OCI-LY7 (cell line): ENCODE data around the gene CLP1. TPM values are rescaled to one million over a fixed set of nuclear protein-coding genes. Genes with fewer than 3 reads are reported as not detected.

Experiments
- BruUV-seq: library from RNA; stranded (reverse); fragments of 400-500 nt; replicated peaks from 2 replicates; lab custom pipeline; 2021; lab: Mats Ljungman, UMichigan
- CTCF ChIA-PET: fragments of 300-600 bp; sonication (Branson Sonifier 250); formaldehyde crosslinking; loops from one replicate; lab custom pipeline; 2022; ENCODE audit warnings: antibody characterized with exemption; ENCODE audit not compliant: unreplicated experiment; lab: Charles Lee
- POLR2A ChIA-PET: fragments of 300-600 bp; sonication (Branson Sonifier 250); formaldehyde crosslinking; loops from one replicate; lab custom pipeline; 2022; ENCODE audit warnings: antibody characterized with exemption; lab: Charles Lee
- DNase-seq: peaks from one replicate; pipeline ENCODE4 v3.0.0-alpha.2; 2015; ENCODE audit warnings: low spot score
- H2AFZ ChIP-seq: fragments of 200-600 bp; sonication (generic), shearing (Covaris generic); 2 replicates; pipeline ENCODE4 v1.6.1; 2014; ENCODE audit warnings: mild to moderate bottlenecking, antibody characterized with exemption, low read length, moderate library complexity
- H3K27ac ChIP-seq: fragments of 200-600 bp; sonication (generic); 2 replicates; pipeline ENCODE4 v1.5.1; 2014; ENCODE audit warnings: mixed run types, low read depth, mild to moderate bottlenecking, moderate library complexity, low read length, inconsistent platforms; ENCODE audit not compliant: poor library complexity, severe bottlenecking
- H3K36me3 ChIP-seq: fragments of 200-600 bp; sonication (generic); 2 replicates; pipeline ENCODE4 v1.6.1; 2014; ENCODE audit warnings: mild to moderate bottlenecking, antibody characterized with exemption, low read length, moderate library complexity, mixed read lengths; ENCODE audit not compliant: insufficient read depth
- H3K4me1 ChIP-seq: fragments of 200-600 bp; sonication (generic); 2 replicates; pipeline ENCODE4 v1.5.1; 2014; ENCODE audit warnings: mild to moderate bottlenecking, low read length; ENCODE audit not compliant: insufficient read depth, poor library complexity, severe bottlenecking
- H3K4me2 ChIP-seq: fragments of 200-600 bp; sonication (generic); 2 replicates; pipeline ENCODE4 v1.6.1; 2014; ENCODE audit warnings: mild to moderate bottlenecking, low read length
- H3K4me3 ChIP-seq: fragments of 200-600 bp; sonication (generic); 2 replicates; pipeline ENCODE4 v1.5.1; 2014; ENCODE audit warnings: mild to moderate bottlenecking, low read depth, low read length; ENCODE audit not compliant: poor library complexity, severe bottlenecking
- H3K79me2 ChIP-seq: fragments of 200-600 bp; sonication (generic); 2 replicates; pipeline ENCODE4 v1.6.1; 2016; ENCODE audit warnings: low read depth, mild to moderate bottlenecking, low read length, moderate library complexity, mixed read lengths; ENCODE audit not compliant: insufficient read depth
- H3K9me2 ChIP-seq: fragments of 200-600 bp; sonication (generic); 2 replicates; pipeline ENCODE4 v1.6.1; 2016; ENCODE audit warnings: mild to moderate bottlenecking, low read length, mixed read lengths; ENCODE audit not compliant: insufficient read depth
- H3K9me3 ChIP-seq: fragments of 200-600 bp; sonication (generic); 2 replicates; pipeline ENCODE4 v1.6.1; 2014; ENCODE audit warnings: mild to moderate bottlenecking, mixed run types, low read length, mixed read lengths
- H4K20me1 ChIP-seq: fragments of 200-600 bp; sonication (generic); 2 replicates; pipeline ENCODE4 v1.6.1; 2014; ENCODE audit warnings: mild to moderate bottlenecking, antibody characterized with exemption, low read length, moderate library complexity, mixed read lengths; ENCODE audit not compliant: insufficient read depth
- CTCF ChIP-seq: fragments of 200-600 bp; sonication (generic); conservative IDR thresholded peaks from 2 replicates; pipeline ENCODE4 v1.5.1; 2014; ENCODE audit warnings: mild to moderate bottlenecking, antibody characterized with exemption, low read length, moderate library complexity, mixed read lengths
- EZH2phosphoT487 ChIP-seq: fragments of 200-600 bp; sonication (generic); IDR thresholded peaks from 2 replicates; pipeline ENCODE4 v1.6.1; 2018; ENCODE audit warnings: low read depth, borderline replicate concordance, mild to moderate bottlenecking, mixed run types, antibody characterized with exemption, low read length, moderate library complexity, mixed read lengths
- intact Hi-C: fragments of 100-400 bp; cut with micrococcal nuclease; formaldehyde crosslinking; loops from one replicate; pipeline ENCODE4 v1.10.0; 2022; ENCODE audit not compliant: unreplicated experiment
- total RNA-seq, 2 experiments: library from RNA; depleted of rRNA in 1 of 2; stranded (reverse); fragments of >200 nt in 1 of 2; shearing (Covaris generic) in 1 of 2; gene quantifications; 2 replicates each; pipeline ENCODE4 v1.2.3, GENCODE V29; 2014 to 2022

CLP1 gene
- total RNA-seq, 2 experiments from 2014 or later = 18.5 to 20.8 TPM

- Histone ChIP-seq H3K36me3 (no peaks in the 10 kb centered on the region), H4K20me1 (no peaks in the 10 kb centered on the region), H2AFZ (no peak overlapping the region), H3K79me2 (no peaks in the 10 kb centered on the region), H3K9me3 (peaks cover 17% of the 10 kb centered on the region), H3K4me1 (no peaks in the 10 kb centered on the region), H3K4me2 (no peak overlapping the region), H3K27ac (no peak overlapping the region), H3K4me3 (no peak overlapping the region), H3K9me2 (no peaks in the 10 kb centered on the region)
- TF ChIP-seq CTCF = no peak
- DNase-seq = no peak
- BruUV-seq = no TSS peak
- intact Hi-C loops = no loop called here
- POLR2A ChIA-PET = interaction anchor here (0.7 to 1.5 kb wide), 2 partner anchors 16 to 189 kb away, joined by 3 read pairs; no protein-coding TSS in a partner anchor
- CTCF ChIA-PET = no interaction called here
Measured at GRCh38 chr11:57618438-57618837, 39.1 kb upstream of the CLP1 start.

DNA sequence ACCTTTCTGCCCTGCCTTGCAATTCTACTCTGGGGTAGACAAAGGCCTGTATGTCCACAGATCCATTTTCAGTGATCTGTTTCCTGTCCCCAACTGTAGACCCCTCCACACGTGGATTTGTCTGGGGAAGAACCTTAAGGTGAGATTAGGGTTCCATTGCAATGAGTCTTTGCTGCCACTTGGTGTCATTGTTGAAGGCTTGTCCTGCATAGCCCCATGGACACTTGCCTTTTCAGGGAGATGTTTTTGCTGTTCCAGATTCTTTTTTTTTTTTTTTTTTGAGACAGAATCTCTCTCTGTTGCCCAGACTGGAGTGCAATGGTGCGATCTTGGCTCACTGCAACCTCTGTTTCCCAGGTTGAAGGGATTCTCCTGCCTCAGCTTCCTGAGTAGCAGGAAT is 38.2 kb upstream of the CLP1 start:
- TF ChIP-seq EZH2phosphoT487 = no peak
- peak; percentile 58 for TF ChIP-seq CTCF
- Histone ChIP-seq H4K20me1 (no peaks in the 10 kb centered on the region), H2AFZ (no peak overlapping the region), H3K79me2 (no peaks in the 10 kb centered on the region), H3K27ac (no peak overlapping the region), H3K4me3 (no peak overlapping the region), H3K4me1 (no peaks in the 10 kb centered on the region), H3K9me3 (peaks cover 17% of the 10 kb centered on the region), H3K36me3 (no peaks in the 10 kb centered on the region), H3K9me2 (no peaks in the 10 kb centered on the region), H3K4me2 (no peak overlapping the region)
- POLR2A ChIA-PET = interaction anchor here (0.7 kb wide), 1 partner anchor 189 kb away, joined by 3 read pairs; no protein-coding TSS in a partner anchor
- BruUV-seq = no TSS peak
- DNase-seq = peak; percentile 11
- intact Hi-C loops = no loop called here
- CTCF ChIA-PET = no interaction called here

DNA sequence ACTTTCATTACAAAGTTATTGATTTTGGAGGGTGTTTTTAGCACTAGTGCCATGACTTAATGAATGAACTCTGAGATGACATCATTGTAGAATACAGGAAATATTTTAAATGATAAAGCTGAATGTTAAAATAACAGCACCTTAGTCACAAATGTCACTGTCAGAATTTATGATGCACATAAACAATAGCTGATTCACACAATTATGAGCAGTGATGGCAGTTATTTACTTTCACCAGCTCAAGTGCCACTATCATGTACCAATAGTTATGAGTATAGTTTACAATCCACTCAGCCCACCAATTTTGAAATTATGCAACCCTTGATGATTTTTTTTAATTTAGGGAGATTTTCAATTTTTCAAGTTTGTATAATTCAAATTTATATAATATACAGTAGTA is 37.1 kb upstream of the CLP1 start:
- H3K79me2 ChIP-seq = no peaks in the 10 kb centered on the region
- no peaks in the 10 kb centered on the region for H3K4me1 ChIP-seq
- no peaks in the 10 kb centered on the region for H3K36me3 ChIP-seq
- no peak overlapping the region for H3K27ac ChIP-seq
- DNase-seq = no peak
- no TSS peak for BruUV-seq
- peaks cover 17% of the 10 kb centered on the region for H3K9me3 ChIP-seq
- no peak overlapping the region for H2AFZ ChIP-seq
- intact Hi-C loops = no loop called here
- POLR2A ChIA-PET = interaction anchor here (1.0 kb wide), 1 partner anchor 11 kb away, joined by 3 read pairs; no protein-coding TSS in a partner anchor
- H3K4me2 ChIP-seq = no peak overlapping the region
- H3K4me3 ChIP-seq = no peak overlapping the region
- H3K9me2 ChIP-seq = no peaks in the 10 kb centered on the region
- no peaks in the 10 kb centered on the region for H4K20me1 ChIP-seq
- CTCF ChIA-PET = no interaction called here
- no peak for TF ChIP-seq EZH2phosphoT487
- TF ChIP-seq CTCF = no peak
